MCF 10A (cell line): ENCODE data around the gene SEC24C. TPM values are rescaled to one million over a fixed set of nuclear protein-coding genes. Genes with fewer than 3 reads are reported as not detected.

Source experiments
- BruUV-seq: library from RNA; stranded (reverse); fragments of 400-500 nt; replicated peaks from 2 replicates; lab custom pipeline; 2021; lab: Mats Ljungman, UMichigan
- CTCF ChIA-PET: fragments of 300-600 bp; sonication (Branson Sonifier 250); formaldehyde crosslinking; extraction: SDS; loops from one replicate; lab custom pipeline; 2021; ENCODE audit warnings: antibody characterized with exemption, inconsistent platforms; lab: Yijun Ruan, JAX
- POLR2A ChIA-PET: fragments of 300-600, 350-650 bp; sonication (Branson Sonifier 250); formaldehyde crosslinking; extraction: SDS; loops from one replicate; lab custom pipeline; 2020; ENCODE audit warnings: antibody characterized with exemption, inconsistent platforms; lab: Yijun Ruan, JAX
- DNase-seq: peaks from one replicate; pipeline ENCODE4 v3.0.0-alpha.2; 2018; ENCODE audit not compliant: unreplicated experiment
- H3K27ac Mint-ChIP-seq: one replicate; pipeline ENCODE4 v1.8.0; 2022; ENCODE audit warnings: mild to moderate bottlenecking, low read depth, mixed read lengths; ENCODE audit not compliant: unreplicated experiment
- H3K27me3 Mint-ChIP-seq: one replicate; pipeline ENCODE4 v1.8.0; 2022; ENCODE audit warnings: mixed read lengths; ENCODE audit not compliant: insufficient read depth, unreplicated experiment
- H3K36me3 Mint-ChIP-seq: one replicate; pipeline ENCODE4 v1.8.0; 2022; ENCODE audit warnings: mild to moderate bottlenecking, moderate library complexity, mixed read lengths; ENCODE audit not compliant: insufficient read depth, unreplicated experiment
- H3K4me1 Mint-ChIP-seq: one replicate; pipeline ENCODE4 v1.8.0; 2022; ENCODE audit warnings: mixed read lengths; ENCODE audit not compliant: insufficient read depth, unreplicated experiment
- H3K4me3 Mint-ChIP-seq: one replicate; pipeline ENCODE4 v1.8.0; 2022; ENCODE audit warnings: mild to moderate bottlenecking, moderate library complexity, mixed read lengths; ENCODE audit not compliant: unreplicated experiment
- H3K9me3 Mint-ChIP-seq: one replicate; pipeline ENCODE4 v1.8.0; 2022; ENCODE audit warnings: mixed read lengths; ENCODE audit not compliant: unreplicated experiment
- intact Hi-C: fragments of 100-400 bp; cut with micrococcal nuclease; formaldehyde crosslinking; loops from 2 replicates; pipeline ENCODE4 v1.14.1; 2022
- total RNA-seq: library from RNA; stranded (reverse); gene quantifications from 2 replicates; pipeline ENCODE4 v1.2.3, GENCODE V29; 2022
- TF ChIP-seq, protein P1 (sequence below): fragments of 200-600 bp; IDR thresholded peaks from one replicate; pipeline ENCODE4 v1.8.0; 2022; ENCODE audit warnings: antibody characterized with exemption, mild to moderate bottlenecking; ENCODE audit not compliant: unreplicated experiment

Gene SEC24C
- total RNA-seq, 1 experiment from 2014 or later, result 78.0 TPM

DNA sequence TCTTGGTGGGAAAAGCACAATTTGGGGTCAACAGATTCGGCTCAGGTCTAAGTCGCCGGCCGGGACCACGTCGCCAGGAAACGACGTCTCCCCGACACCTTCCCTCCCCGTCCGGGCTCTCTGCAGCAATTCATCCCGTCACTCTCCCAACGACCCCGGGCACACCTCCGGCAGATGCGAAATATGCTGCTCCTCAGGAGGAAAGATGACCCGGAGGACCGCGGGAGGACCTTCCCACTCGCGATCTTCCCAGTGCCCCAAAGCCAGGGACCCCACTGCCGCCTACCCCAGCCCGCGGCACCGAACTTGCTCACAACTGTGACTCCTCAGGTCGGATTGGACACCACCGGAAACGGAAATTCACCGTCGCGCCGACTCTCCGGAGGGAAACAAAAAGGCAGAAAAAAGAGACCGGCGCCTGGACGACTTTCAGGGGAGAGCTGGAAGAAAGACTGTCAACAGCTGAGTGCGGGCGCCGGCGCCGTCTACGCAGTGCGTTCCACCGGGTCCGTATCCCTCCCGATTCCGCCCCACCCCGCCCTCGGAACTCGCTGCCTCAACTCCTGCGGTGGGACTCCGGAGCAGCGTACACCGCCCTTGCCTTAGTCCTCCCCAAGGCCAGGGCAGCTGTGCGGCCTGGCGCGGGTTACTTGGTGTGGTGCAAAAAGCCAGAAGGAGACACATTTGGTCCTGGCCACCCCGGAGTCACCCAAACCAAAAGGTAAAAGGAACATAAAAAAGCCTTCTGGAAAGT, 13.8 kb upstream of the SEC24C start:
- TF ChIP-seq, protein P1, sequence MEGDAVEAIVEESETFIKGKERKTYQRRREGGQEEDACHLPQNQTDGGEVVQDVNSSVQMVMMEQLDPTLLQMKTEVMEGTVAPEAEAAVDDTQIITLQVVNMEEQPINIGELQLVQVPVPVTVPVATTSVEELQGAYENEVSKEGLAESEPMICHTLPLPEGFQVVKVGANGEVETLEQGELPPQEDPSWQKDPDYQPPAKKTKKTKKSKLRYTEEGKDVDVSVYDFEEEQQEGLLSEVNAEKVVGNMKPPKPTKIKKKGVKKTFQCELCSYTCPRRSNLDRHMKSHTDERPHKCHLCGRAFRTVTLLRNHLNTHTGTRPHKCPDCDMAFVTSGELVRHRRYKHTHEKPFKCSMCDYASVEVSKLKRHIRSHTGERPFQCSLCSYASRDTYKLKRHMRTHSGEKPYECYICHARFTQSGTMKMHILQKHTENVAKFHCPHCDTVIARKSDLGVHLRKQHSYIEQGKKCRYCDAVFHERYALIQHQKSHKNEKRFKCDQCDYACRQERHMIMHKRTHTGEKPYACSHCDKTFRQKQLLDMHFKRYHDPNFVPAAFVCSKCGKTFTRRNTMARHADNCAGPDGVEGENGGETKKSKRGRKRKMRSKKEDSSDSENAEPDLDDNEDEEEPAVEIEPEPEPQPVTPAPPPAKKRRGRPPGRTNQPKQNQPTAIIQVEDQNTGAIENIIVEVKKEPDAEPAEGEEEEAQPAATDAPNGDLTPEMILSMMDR, result no peak
- ChIA-PET POLR2A (interaction anchor here (0.6 to 7.1 kb wide), 24 partner anchors 9 to 1476 kb away, joined by 3 to 195 read pairs (median 4); partner anchors contain the start of genes CHCHD1, DNAJC9, PPP3CB and SEC24C), CTCF (interaction anchor here (0.6 to 2.0 kb wide), 5 partner anchors 9 to 107 kb away, joined by 3 to 9 read pairs (median 3); partner anchors contain the start of gene SEC24C)
- intact Hi-C loops, result loop anchor here (5.0 kb wide), 1 partner anchor 42 kb away; a partner anchor contains a TSS
- Mint-ChIP-seq H3K4me1 (peaks cover 6% of the 10 kb centered on the region), H3K27ac (peak overlapping the region; percentile 97), H3K4me3 (peak overlapping the region; percentile 99), H3K27me3 (no peaks in the 10 kb centered on the region), H3K9me3 (no peaks in the 10 kb centered on the region), H3K36me3 (peaks cover 39% of the 10 kb centered on the region)
- peak; percentile 93 for DNase-seq
- no TSS peak for BruUV-seq

DNA sequence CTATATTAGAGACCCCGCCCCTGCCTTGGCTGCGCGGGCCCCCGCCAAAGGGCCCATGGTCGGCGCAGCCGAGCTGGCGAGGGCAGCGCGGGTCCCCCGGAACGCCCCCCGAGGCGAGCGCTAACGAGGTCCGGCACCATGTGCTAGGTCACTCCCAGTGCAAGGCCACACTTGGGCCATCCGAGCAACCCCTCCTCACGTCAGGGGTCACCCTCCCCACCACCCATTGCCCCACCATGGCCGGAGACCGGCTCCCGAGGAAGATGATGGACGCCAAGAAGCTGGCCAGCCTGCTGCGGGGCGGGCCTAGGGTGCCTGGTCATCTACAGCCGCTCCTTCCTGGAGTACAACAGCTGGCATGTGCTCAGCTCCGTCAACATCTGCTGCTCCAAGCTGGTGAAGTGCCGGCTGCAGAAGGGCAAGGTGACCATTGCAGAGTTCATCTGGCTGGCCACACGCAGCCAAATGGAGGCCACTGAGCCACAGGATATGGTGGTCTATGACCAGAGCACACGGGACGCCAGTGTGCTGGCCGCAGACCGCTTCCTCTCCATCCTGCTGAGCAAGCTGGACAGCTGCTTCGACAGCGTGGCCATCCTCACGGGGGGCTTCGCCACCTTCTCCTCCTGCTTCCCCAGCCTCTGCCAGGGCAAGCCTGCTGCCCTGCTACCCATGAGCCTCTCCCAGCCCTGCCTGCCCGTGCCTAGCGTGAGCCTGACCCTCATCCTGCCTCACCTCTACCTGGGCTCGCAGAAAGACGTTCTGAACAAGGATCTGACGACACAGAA, 12.4 kb upstream of the SEC24C start:
- TF ChIP-seq, protein P1, result no peak
- ChIA-PET CTCF (interaction anchor here (0.6 to 2.0 kb wide), 4 partner anchors 11 to 100 kb away, joined by 3 to 9 read pairs (median 3); partner anchors contain the start of gene SEC24C), POLR2A (interaction anchor here (1.0 to 7.1 kb wide), 10 partner anchors 8 to 238 kb away, joined by 3 to 195 read pairs (median 12); partner anchors contain the start of genes CHCHD1, PPP3CB, SEC24C and ZSWIM8)
- intact Hi-C loops, result loop anchor here (5.0 kb wide), 1 partner anchor 41 kb away; a partner anchor contains a TSS
- peak overlapping the region; percentile 41 for H3K4me3 Mint-ChIP-seq
- no peak for DNase-seq
- H3K27me3 Mint-ChIP-seq, result no peaks in the 10 kb centered on the region
- H3K27ac Mint-ChIP-seq, result peak overlapping the region; percentile 97
- H3K4me1 Mint-ChIP-seq, result peaks cover 6% of the 10 kb centered on the region
- peaks cover 31% of the 10 kb centered on the region for H3K36me3 Mint-ChIP-seq
- no TSS peak for BruUV-seq
- H3K9me3 Mint-ChIP-seq, result no peaks in the 10 kb centered on the region

DNA sequence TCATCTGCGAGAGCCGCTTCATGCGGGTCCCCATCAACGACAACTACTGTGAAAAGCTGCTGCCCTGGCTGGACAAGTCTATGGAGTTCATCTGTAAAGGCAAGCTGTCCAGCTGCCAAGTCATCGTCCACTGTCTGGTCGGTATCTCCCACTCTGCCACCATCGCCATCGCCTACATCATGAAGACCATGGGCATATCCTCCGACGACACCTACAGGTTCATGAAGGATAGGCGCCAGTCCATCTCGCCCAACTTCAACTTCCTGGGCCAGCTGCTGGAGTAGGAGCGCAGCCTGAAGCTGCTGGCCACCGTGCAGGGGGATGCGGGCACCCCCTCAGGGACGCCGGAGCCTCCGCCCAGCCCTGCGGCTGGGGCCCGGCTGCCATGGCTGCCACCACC, 11.7 kb upstream of the SEC24C start:
- ChIA-PET POLR2A (interaction anchor here (3.8 to 7.1 kb wide), 4 partner anchors 11 to 239 kb away, joined by 23 to 195 read pairs (median 74); partner anchors contain the start of genes CHCHD1, PPP3CB, SEC24C and ZSWIM8), CTCF (interaction anchor here (0.6 to 2.0 kb wide), 2 partner anchors 11 to 100 kb away, joined by 3 to 9 read pairs; partner anchors contain the start of gene SEC24C)
- intact Hi-C loops, result loop anchor here (5.0 kb wide), 1 partner anchor 40 kb away; a partner anchor contains a TSS
- Mint-ChIP-seq H3K27me3 (no peaks in the 10 kb centered on the region), H3K4me3 (peak overlapping the region; percentile 41), H3K4me1 (peaks cover 6% of the 10 kb centered on the region), H3K27ac (no peak overlapping the region), H3K9me3 (no peaks in the 10 kb centered on the region), H3K36me3 (peaks cover 30% of the 10 kb centered on the region)
- no peak for DNase-seq
- BruUV-seq, result no TSS peak
- TF ChIP-seq, protein P1, result no peak
